Measurements from ENCODE around the gene OR7E24. TPM values are rescaled to one million over a fixed set of nuclear protein-coding genes. Genes with fewer than 3 reads are reported as not detected.
"Not testable (repeated sequence)": the region's sequence is repeated elsewhere in the genome, so short reads cannot be mapped to it uniquely, and the experiment has no call there.

The OR7E24 gene
- total RNA-seq = not detected
- long read RNA-seq = 0 reads

GRCh38 chr19:9250630-9251029, at the start of gene OR7E24:
TSS of gene OR7E24 (plus strand) at chr19:9250930. CDS start at chr19:9251044, 114 bp downstream.
- WGBS (ENCODE audit: insufficient coverage, low coverage, low lambda C conversion rate, missing lambda C conversion rate) = 38% methylated on average over 1 of the region's 1 CpG
- no peak for TF ChIP-seq POLR2A (IDR thresholded peaks at IDR 0.05)
- TF ChIP-seq, protein P1, sequence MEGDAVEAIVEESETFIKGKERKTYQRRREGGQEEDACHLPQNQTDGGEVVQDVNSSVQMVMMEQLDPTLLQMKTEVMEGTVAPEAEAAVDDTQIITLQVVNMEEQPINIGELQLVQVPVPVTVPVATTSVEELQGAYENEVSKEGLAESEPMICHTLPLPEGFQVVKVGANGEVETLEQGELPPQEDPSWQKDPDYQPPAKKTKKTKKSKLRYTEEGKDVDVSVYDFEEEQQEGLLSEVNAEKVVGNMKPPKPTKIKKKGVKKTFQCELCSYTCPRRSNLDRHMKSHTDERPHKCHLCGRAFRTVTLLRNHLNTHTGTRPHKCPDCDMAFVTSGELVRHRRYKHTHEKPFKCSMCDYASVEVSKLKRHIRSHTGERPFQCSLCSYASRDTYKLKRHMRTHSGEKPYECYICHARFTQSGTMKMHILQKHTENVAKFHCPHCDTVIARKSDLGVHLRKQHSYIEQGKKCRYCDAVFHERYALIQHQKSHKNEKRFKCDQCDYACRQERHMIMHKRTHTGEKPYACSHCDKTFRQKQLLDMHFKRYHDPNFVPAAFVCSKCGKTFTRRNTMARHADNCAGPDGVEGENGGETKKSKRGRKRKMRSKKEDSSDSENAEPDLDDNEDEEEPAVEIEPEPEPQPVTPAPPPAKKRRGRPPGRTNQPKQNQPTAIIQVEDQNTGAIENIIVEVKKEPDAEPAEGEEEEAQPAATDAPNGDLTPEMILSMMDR (IDR thresholded peaks at IDR 0.05) = no peak

DNA sequence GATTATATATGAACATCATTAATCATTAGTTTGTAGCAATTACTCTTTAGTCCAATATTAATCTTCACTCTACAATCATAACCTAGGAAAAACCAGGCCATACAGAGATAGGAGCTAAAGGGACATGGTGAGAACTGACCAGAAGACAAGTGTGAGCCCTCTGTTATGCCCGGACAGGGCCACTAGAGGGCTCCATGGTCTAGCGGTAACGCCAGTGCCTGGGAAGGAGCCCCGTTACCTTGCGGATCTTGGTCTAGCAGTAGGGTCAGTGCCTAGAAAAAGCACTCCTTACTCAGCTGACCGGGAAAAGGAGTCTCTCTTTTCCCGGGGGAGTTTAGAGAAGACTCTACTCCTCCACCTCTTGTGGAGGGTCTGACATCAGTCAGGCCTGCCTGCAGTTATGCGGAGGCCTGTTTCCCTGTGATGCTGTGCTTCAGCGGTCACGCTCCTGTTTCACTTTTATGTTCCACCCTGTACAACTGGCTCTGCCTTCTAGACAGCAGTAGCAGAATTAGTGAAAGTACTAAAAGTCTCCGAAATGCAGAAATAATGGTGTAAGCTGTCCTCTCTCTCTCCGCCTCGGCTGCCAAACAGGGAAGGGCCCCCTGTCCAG, 45.1 kb upstream of the OR7E24 start:
- no peaks in the 10 kb centered on the region for H3K9me3 ChIP-seq
- no peaks in the 10 kb centered on the region for H3K36me3 ChIP-seq
- TF ChIP-seq, protein P1 (IDR thresholded peaks at IDR 0.05) = peak; percentile 73 to 95 (median 92)
- no peak for TF ChIP-seq POLR2A (IDR thresholded peaks at IDR 0.05)
- H3K4me3 ChIP-seq = peak overlapping the region in 1 of 3 donors; percentile 30
- 18% methylated on average over 10 of the region's 13 CpGs for WGBS (ENCODE audit: insufficient coverage, low coverage, low lambda C conversion rate, missing lambda C conversion rate)
- intact Hi-C loops (cut with DNase I) = no loop called here
- H3K4me1 ChIP-seq = no peaks in the 10 kb centered on the region
- no peaks in the 10 kb centered on the region for H3K27me3 ChIP-seq
- ATAC-seq (peak; percentile 70 to 83 (median 80)), DNase-seq (peak; percentile 71 to 74 (median 72))
- H3K27ac ChIP-seq = no peak overlapping the region

More at GRCh38 chr19:9250630-9251029, at the start of gene OR7E24:
- Histone ChIP-seq H3K4me3 (no peak within 1 kb of the TSS), H3K4me1 (no peaks in the 10 kb centered on the region), H3K27me3 (no peaks in the 10 kb centered on the region), H3K27ac (no peak within 1 kb of the TSS), H3K36me3 (no peaks in the 10 kb centered on the region), H3K9me3 (no peaks in the 10 kb centered on the region)
- intact Hi-C loops (cut with DNase I) = no loop called here
- DNase-seq = no peak
- no peak for ATAC-seq

DNA sequence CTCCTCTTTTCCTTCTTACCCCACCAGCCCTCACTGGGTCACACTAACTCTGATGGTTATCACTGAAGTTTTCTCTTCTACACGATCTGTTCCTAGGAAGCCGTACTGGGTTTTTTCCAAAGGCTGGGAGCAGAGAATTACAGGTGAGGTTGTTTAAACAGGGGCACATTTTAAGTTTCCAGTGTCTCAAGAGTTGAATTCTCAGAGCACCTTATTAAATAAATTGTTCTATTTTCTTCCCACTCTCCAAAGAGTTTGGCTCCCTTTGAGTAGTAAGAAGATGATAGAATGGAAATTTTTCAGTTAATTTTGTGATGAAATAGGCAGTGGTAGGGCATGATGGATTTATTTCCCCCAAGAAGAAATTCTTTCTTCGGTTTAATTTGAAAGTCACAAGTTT, 31.2 kb upstream of the OR7E24 start, which contains the start of gene OR7D4:
OR7D4 (minus strand) TSS at position 101 of the 400 bp plus-strand sequence. CDS start 4,752 bp downstream, outside the sequence.
- Histone ChIP-seq H3K27me3 (no peaks in the 10 kb centered on the region), H3K27ac (no peak within 1 kb of the TSS), H3K9me3 (peaks cover 0 to 6% (median 0%) of the 10 kb centered on the region in 4 donors), H3K36me3 (no peaks in the 10 kb centered on the region), H3K4me1 (no peaks in the 10 kb centered on the region), H3K4me3 (no peak within 1 kb of the TSS)
- DNase-seq (no peak), ATAC-seq (no peak)
- intact Hi-C loops (cut with DNase I) = no loop called here
- WGBS (ENCODE audit: insufficient coverage, low coverage, low lambda C conversion rate, missing lambda C conversion rate) = 48% methylated on average over 3 of the region's 3 CpGs
- TF ChIP-seq, protein P1 (IDR thresholded peaks at IDR 0.05) = no peak

DNA sequence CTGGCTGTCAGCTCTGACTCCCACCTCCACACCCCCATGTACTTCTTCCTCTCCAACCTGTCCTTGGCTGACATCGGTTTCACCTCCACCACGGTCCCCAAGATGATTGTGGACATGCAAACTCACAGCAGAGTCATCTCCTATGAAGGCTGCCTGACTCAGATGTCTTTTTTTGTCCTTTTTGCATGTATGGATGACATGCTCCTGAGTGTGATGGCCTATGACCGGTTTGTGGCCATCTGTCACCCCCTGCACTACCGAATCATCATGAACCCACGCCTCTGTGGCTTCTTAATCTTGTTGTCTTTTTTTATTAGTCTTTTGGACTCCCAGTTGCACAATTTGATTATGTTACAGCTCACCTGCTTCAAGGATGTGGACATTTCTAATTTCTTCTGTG, 506 bp downstream of the OR7E24 start:
- TF ChIP-seq, protein P1 (IDR thresholded peaks at IDR 0.05) = no peak
- no peak for TF ChIP-seq POLR2A (IDR thresholded peaks at IDR 0.05)
- Histone ChIP-seq H3K9me3 (peaks cover 0 to 4% (median 0%) of the 10 kb centered on the region in 4 donors), H3K27ac (no peak overlapping the region), H3K36me3 (no peaks in the 10 kb centered on the region), H3K4me3 (no peak overlapping the region), H3K27me3 (no peaks in the 10 kb centered on the region), H3K4me1 (no peaks in the 10 kb centered on the region)
- no peak for ATAC-seq
- no peak for DNase-seq
- intact Hi-C loops (cut with DNase I) = no loop called here
- WGBS (ENCODE audit: insufficient coverage, low coverage, low lambda C conversion rate, missing lambda C conversion rate) = 46% methylated on average over 4 of the region's 5 CpGs

DNA sequence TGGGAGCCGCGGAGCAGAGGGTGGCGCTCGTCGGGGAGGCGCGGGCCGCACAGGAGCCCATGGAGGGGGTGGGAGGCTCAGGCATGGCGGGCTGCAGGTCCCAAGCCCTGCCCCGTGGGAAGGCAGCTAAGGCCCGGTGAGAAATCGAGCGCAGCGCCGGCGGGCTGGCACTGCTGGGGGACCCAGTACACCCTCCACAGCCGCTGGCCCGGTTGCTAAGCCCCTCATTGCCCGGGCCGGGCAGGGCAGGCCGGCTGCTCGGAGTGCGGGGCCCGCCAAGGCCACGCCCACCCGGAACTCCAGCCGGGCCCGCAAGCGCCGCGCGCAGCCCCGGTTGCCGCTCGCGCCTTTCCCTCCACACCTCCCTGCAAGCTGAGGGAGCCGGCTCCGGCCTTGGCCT, 32.8 kb downstream of the OR7E24 start:
- H3K27me3 ChIP-seq; intact Hi-C loops (cut with DNase I); H3K4me3 ChIP-seq; H3K27ac ChIP-seq; DNase-seq; ATAC-seq; H3K4me1 ChIP-seq; H3K9me3 ChIP-seq; H3K36me3 ChIP-seq: not testable (repeated sequence)
- no CpG with 5 or more reads among the region's 38 CpGs for WGBS (ENCODE audit: insufficient coverage, low coverage, low lambda C conversion rate, missing lambda C conversion rate)
